Caco-2 (cell line): Measurements from ENCODE around the gene CNBD2. TPM values are rescaled to one million over a fixed set of nuclear protein-coding genes. Genes with fewer than 3 reads are reported as not detected.

Source experiments
- BruUV-seq: library from RNA; stranded (reverse); fragments of 400-500 nt; replicated peaks from 2 replicates; lab custom pipeline; 2021; lab: Mats Ljungman, UMichigan
- CTCF ChIA-PET: fragments of 300-600 bp; sonication (Branson Sonifier 250); formaldehyde crosslinking; loops from one replicate; lab custom pipeline; 2022; ENCODE audit warnings: antibody characterized with exemption; lab: Charles Lee
- POLR2A ChIA-PET: fragments of 300-600 bp; sonication (Branson Sonifier 250); formaldehyde crosslinking; loops from one replicate; lab custom pipeline; 2022; ENCODE audit warnings: antibody characterized with exemption; lab: Charles Lee
- DNase-seq, 2 experiments: peaks; one replicate each; pipeline versions ENCODE4 v3.0.0 to v3.0.0-alpha.2; 2020 to 2022
- H3K27me3 ChIP-seq: replicated peaks from 2 replicates; pipeline ENCODE4 v1.6.0; 2011; ENCODE audit warnings: low read length; ENCODE audit not compliant: control insufficient read depth, insufficient read depth
- H3K36me3 ChIP-seq: 2 replicates; pipeline ENCODE4 v1.5.1; 2011; ENCODE audit warnings: low read length; ENCODE audit not compliant: control insufficient read depth, insufficient read depth
- H3K4me1 ChIP-seq: fragments of 250-450 bp; sonication (Bioruptor Pico); 2 replicates; pipeline ENCODE4 v1.5.1; 2020; ENCODE audit warnings: mild to moderate bottlenecking
- H3K4me3 ChIP-seq: 2 replicates; pipeline ENCODE4 v1.5.1; 2011; ENCODE audit warnings: low read depth, mild to moderate bottlenecking, control low read depth, low read length
- H3K9me3 ChIP-seq: fragments of 250-450 bp; sonication (Bioruptor Pico); 2 replicates; pipeline ENCODE4 v1.5.1; 2020; ENCODE audit warnings: mild to moderate bottlenecking, moderate library complexity
- H3K27ac Mint-ChIP-seq: one replicate; pipeline ENCODE4 v1.8.0; 2022; ENCODE audit warnings: mixed read lengths; ENCODE audit not compliant: unreplicated experiment
- H3K27me3 Mint-ChIP-seq: one replicate; pipeline ENCODE4 v1.8.0; 2022; ENCODE audit warnings: mixed read lengths; ENCODE audit not compliant: insufficient read depth, unreplicated experiment
- H3K36me3 Mint-ChIP-seq: one replicate; pipeline ENCODE4 v1.8.0; 2022; ENCODE audit warnings: mild to moderate bottlenecking, mixed read lengths; ENCODE audit not compliant: insufficient read depth, unreplicated experiment
- H3K4me1 Mint-ChIP-seq: one replicate; pipeline ENCODE4 v1.8.0; 2022; ENCODE audit warnings: low read depth, mixed read lengths; ENCODE audit not compliant: unreplicated experiment
- H3K4me3 Mint-ChIP-seq: one replicate; pipeline ENCODE4 v1.8.0; 2022; ENCODE audit warnings: mild to moderate bottlenecking, moderate library complexity, mixed read lengths; ENCODE audit not compliant: unreplicated experiment
- H3K9me3 Mint-ChIP-seq: one replicate; pipeline ENCODE4 v1.8.0; 2022; ENCODE audit warnings: mixed read lengths; ENCODE audit not compliant: unreplicated experiment
- intact Hi-C: fragments of 100-400 bp; cut with micrococcal nuclease; formaldehyde crosslinking; loops from one replicate; pipeline ENCODE4 v1.10.0; 2022; ENCODE audit not compliant: unreplicated experiment
- total RNA-seq: library from RNA; stranded (reverse); gene quantifications from 2 replicates; pipeline ENCODE4 v1.2.3, GENCODE V29; 2022
- TF ChIP-seq, protein P1 (sequence below), 2 experiments: fragments of 200-600 bp in 1 of 2; IDR thresholded peaks; 1 replicate in 1 of 2; 2 replicates in 1 of 2; pipeline versions ENCODE4 v1.5.1 to v1.8.0; 2011 to 2022; ENCODE audit warnings: antibody characterized with exemption in 1 of 2, control low read depth in 1 of 2, inconsistent platforms in 1 of 2, low read depth in 1 of 2, low read length in 1 of 2, mild to moderate bottlenecking in 1 of 2, moderate library complexity in 1 of 2; ENCODE audit not compliant: insufficient read depth in 1 of 2, severe bottlenecking in 1 of 2, unreplicated experiment in 1 of 2

Gene CNBD2
- total RNA-seq, 1 experiment from 2014 or later: 9.1 TPM

DNA sequence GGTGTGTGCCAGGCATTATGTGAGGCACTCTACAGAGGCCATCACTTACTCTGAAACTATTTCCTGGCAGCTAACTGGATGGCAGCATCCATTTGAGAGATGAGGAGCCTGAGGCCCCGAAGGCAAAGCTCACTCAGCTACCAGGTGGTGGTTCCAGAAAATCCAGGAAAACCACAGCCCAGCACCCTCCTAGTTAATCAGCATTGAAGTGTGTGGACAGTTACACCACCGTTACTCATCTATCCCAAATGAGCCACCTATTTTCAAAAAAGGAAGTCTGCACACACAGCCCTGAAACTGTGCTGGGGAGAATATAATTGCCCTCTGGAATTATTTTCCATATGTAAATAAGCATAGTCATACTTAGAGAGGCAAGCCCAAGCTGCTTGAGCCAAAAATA, 67.4 kb downstream of the CNBD2 start:
- Mint-ChIP-seq H3K36me3 (no peaks in the 10 kb centered on the region), H3K4me1 (peaks cover 19% of the 10 kb centered on the region), H3K9me3 (no peaks in the 10 kb centered on the region), H3K4me3 (no peak overlapping the region), H3K27ac (no peak overlapping the region), H3K27me3 (no peaks in the 10 kb centered on the region)
- intact Hi-C loops: no loop called here
- H3K9me3 ChIP-seq: no peaks in the 10 kb centered on the region
- DNase-seq: no peak
- CTCF ChIA-PET: interaction anchor here (0.7 kb wide), 1 partner anchor 74 kb away, joined by 6 read pairs; no protein-coding TSS in a partner anchor
- H3K4me3 ChIP-seq: no peak overlapping the region
- no peaks in the 10 kb centered on the region for H3K36me3 ChIP-seq
- H3K27me3 ChIP-seq: no peaks in the 10 kb centered on the region
- TF ChIP-seq, protein P1, sequence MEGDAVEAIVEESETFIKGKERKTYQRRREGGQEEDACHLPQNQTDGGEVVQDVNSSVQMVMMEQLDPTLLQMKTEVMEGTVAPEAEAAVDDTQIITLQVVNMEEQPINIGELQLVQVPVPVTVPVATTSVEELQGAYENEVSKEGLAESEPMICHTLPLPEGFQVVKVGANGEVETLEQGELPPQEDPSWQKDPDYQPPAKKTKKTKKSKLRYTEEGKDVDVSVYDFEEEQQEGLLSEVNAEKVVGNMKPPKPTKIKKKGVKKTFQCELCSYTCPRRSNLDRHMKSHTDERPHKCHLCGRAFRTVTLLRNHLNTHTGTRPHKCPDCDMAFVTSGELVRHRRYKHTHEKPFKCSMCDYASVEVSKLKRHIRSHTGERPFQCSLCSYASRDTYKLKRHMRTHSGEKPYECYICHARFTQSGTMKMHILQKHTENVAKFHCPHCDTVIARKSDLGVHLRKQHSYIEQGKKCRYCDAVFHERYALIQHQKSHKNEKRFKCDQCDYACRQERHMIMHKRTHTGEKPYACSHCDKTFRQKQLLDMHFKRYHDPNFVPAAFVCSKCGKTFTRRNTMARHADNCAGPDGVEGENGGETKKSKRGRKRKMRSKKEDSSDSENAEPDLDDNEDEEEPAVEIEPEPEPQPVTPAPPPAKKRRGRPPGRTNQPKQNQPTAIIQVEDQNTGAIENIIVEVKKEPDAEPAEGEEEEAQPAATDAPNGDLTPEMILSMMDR (IDR thresholded peaks at IDR 0.05; ENCODE audit: insufficient read depth in 1 of 2, low read depth in 1 of 2, low read length in 1 of 2, severe bottlenecking in 1 of 2, unreplicated experiment in 1 of 2): no peak
- POLR2A ChIA-PET: no interaction called here
- BruUV-seq: no TSS peak
- 0 out of 2 replicates have a peak, but pooled peaks cover 4% of the 10 kb centered on the region for H3K4me1 ChIP-seq

DNA sequence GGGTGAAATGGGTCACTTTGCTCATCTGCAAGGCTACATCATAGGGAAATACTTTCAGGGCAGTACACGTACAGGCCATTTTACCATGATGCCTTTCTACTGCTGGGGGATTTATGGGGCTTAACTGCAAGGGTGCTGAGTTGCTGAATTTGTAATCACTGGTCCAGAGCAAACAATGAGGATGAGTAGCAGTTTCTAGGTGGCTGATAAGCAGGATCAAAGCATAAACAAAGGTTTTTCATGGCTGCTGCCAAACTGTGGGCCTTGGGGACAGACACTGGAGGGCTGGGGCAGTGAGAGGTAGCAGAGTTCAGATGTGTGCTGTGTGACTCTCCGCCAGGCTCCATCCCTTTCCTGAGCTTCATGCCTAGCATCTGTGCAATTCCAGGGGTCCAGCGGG, 68.3 kb downstream of the CNBD2 start:
- CTCF ChIA-PET: interaction anchor here (1.3 kb wide), 1 partner anchor 44 kb away, joined by 3 read pairs; no protein-coding TSS in a partner anchor
- H3K4me3 Mint-ChIP-seq: no peak overlapping the region

DNA sequence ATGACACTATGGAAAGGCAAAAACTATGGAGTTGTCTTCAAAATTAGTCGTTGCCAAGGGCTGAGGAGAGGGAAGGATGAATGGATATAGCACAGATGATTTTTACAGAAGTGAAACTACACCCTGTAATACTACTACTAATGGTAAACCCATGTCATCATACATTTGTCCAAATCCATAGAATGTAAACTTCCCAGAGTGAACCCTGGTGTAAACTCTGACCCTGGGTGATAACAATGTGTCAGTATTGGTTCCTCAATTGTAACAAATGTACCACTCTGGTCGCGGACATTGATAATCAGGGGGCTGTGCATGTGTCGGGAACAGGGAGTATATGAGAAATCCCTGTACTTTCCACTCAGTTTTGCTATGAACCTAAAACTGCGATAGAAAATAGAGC, 72.2 kb downstream of the CNBD2 start:
- H3K9me3 ChIP-seq: no peaks in the 10 kb centered on the region
- no peaks in the 10 kb centered on the region for H3K9me3 Mint-ChIP-seq
- H3K4me1 ChIP-seq: peaks cover 4% of the 10 kb centered on the region; the same call in 1 of the 2 replicates
- CTCF ChIA-PET: interaction anchor here (2.6 kb wide), 1 partner anchor 98 kb away, joined by 7 read pairs; no protein-coding TSS in a partner anchor
- H3K4me3 Mint-ChIP-seq: no peak overlapping the region
- peaks cover 22% of the 10 kb centered on the region for H3K36me3 Mint-ChIP-seq
- H3K4me1 Mint-ChIP-seq: peaks cover 6% of the 10 kb centered on the region
- TF ChIP-seq, protein P1 (IDR thresholded peaks at IDR 0.05; ENCODE audit: insufficient read depth in 1 of 2, low read depth in 1 of 2, low read length in 1 of 2, severe bottlenecking in 1 of 2, unreplicated experiment in 1 of 2): peak in 1 of 2 experiments; percentile 10
- intact Hi-C loops: no loop called here
- no TSS peak for BruUV-seq
- POLR2A ChIA-PET: interaction anchor here (0.6 kb wide), 2 partner anchors 21 to 49 kb away, joined by 3 to 6 read pairs; no protein-coding TSS in a partner anchor
- no peak overlapping the region for H3K27ac Mint-ChIP-seq
- DNase-seq: no peak
- H3K4me3 ChIP-seq: no peak overlapping the region
- H3K27me3 ChIP-seq: no peaks in the 10 kb centered on the region
- no peaks in the 10 kb centered on the region for H3K27me3 Mint-ChIP-seq
- H3K36me3 ChIP-seq: peaks cover 5% of the 10 kb centered on the region; the same call in 1 of the 2 replicates

More for the DNA sequence above, 68.3 kb downstream of the CNBD2 start:
- TF ChIP-seq, protein P1 (IDR thresholded peaks at IDR 0.05; ENCODE audit: insufficient read depth in 1 of 2, low read depth in 1 of 2, low read length in 1 of 2, severe bottlenecking in 1 of 2, unreplicated experiment in 1 of 2): no peak
- Mint-ChIP-seq H3K9me3 (no peaks in the 10 kb centered on the region), H3K27ac (no peak overlapping the region), H3K4me1 (peaks cover 19% of the 10 kb centered on the region), H3K36me3 (no peaks in the 10 kb centered on the region), H3K27me3 (no peaks in the 10 kb centered on the region)
- no peak for DNase-seq
- H3K4me3 ChIP-seq: no peak overlapping the region
- intact Hi-C loops: no loop called here
- POLR2A ChIA-PET: no interaction called here
- H3K9me3 ChIP-seq: no peaks in the 10 kb centered on the region
- H3K27me3 ChIP-seq: no peaks in the 10 kb centered on the region
- no TSS peak for BruUV-seq
- 0 out of 2 replicates have a peak, but pooled peaks cover 4% of the 10 kb centered on the region for H3K4me1 ChIP-seq
- no peaks in the 10 kb centered on the region for H3K36me3 ChIP-seq
